Posterior vena cava (tissue), 2 donors: ENCODE results near the gene INO80C. TPM values are rescaled to one million over a fixed set of nuclear protein-coding genes. Genes with fewer than 3 reads are reported as not detected.
"Not testable (repeated sequence)": the region's sequence is repeated elsewhere in the genome, so short reads cannot be mapped to it uniquely, and the experiment has no call there.

ENCODE experiments used
- DNase-seq: peaks from one replicate; pipeline ENCODE4 v3.0.0-alpha.2; 2020; ENCODE audit warnings: low spot score
- intact Hi-C, 2 donors: fragments of 100-400 bp; cut with DNase I; formaldehyde crosslinking; loops; one replicate each; pipeline versions ENCODE4 v1.14.1 to v1.14.2; 2022 to 2023
- total RNA-seq, 2 donors: library from RNA; stranded (reverse); fragmentation: NEBNext Ultra II Directional; extraction: Animal tissue kit (Norgen Biotek cat#: 25700); gene quantifications; one replicate each; pipeline ENCODE4 v1.2.1, GENCODE V29; 2021
- donor health status: DM: yes; HTN: yes; CAD: no.
- donor health status: DM: yes; HTN: yes; CAD: no.

INO80C gene
- total RNA-seq, 2 donors from 2014 or later = 12.4 to 18.8 TPM

DNA sequence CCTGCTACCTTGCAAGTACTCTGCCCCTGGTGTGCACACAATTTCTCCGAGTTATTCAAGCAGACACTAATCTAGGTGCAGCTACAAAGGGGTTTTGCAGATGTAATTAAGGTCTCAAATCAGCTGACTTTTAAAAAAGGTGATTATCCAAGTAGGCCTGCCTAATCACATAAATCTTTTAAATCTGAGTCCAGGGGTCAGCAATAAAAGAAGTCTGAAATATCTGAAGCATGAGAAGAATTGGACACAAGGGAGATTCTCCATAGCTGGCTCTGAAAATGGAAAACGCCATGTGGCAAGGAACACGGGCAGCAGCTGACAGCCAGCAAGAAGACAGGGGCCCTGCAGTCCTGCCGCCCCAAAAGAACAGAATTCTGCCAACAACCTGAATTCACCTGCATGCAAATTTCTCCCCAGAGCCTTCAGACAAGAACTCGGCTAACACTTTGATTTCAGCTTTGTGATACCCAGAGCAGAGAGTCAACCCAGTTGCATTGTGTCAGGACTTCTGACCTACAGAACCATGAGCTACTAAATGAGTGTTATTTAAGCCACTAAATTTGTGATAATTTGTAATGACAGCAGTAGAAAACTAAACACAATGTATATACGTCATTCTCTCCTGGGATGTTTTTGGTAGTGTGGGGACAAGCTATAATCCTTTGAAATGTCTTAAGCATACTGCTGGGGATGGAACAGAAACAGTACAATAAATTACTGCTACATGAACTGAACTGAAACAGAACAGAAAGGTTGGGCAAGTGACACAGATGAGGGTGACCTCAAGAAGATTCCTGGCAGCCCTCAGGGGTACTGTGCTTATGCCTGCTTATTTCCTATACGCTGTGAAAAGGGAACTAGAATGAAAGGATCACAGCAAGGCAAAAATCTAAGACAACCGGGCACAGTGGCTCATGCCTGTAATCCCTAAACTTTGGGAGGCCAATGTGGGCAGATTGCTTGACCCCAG is 3.2 kb downstream of the INO80C start:
- no peak for DNase-seq
- intact Hi-C loops = no loop called here

DNA sequence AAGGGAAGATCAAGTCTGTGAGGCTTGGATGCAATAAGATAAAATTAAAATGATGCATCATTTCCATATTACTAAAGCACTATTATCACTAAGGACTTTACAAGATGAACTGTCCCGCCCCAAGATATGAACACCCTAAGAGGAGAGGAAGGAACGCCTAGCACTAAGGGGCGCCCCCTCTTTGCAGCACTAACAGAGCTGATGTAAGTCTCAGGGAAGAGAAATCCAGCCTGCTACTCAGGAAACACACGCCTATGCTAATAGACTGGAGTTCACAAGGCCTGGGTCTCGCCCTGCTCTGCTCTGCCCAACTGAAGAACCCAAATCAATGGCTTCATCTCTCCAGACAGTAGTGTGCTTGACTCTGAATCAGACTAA is 6.1 kb downstream of the INO80C start:
- no peak for DNase-seq
- intact Hi-C loops = no loop called here

DNA sequence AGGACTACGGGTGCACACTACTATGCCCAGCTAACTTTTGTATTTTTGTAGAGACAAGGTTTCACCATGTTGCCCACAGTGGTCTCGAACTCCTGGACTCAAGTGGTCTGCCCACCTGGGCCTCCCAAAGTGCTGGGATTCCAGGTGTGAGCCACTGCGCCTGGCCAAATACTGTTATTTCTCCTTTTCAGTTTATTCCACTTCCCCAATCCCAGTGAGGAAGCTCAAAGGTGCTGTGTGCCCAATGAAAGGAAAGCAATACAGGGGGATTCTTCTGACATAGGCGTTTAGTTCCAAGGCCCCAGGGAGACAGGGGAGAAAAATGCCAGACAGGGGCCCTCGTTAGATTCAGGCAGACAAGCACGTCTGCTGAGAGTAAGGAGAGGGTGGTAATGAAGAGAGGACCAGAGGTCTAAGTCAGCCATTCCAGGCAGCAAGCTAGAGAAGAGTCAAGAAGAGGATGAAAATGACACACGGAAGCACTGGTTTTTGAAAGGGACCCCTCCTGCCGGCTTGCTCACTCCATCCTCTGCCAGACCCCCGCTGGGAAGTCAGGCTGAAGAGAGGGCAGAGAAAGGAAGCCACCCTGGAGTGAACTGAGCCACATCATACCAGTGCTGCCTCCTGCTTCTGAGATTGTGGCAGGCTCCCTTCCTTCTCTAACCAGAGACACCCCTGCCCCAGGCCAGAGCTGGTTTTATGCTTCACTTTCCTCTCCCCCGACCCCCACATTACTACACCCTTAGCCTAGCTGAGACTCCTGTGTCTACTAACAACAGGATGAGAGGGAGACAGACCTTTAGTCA is 6.7 kb downstream of the INO80C start:
- no peak for DNase-seq
- intact Hi-C loops = no loop called here

DNA sequence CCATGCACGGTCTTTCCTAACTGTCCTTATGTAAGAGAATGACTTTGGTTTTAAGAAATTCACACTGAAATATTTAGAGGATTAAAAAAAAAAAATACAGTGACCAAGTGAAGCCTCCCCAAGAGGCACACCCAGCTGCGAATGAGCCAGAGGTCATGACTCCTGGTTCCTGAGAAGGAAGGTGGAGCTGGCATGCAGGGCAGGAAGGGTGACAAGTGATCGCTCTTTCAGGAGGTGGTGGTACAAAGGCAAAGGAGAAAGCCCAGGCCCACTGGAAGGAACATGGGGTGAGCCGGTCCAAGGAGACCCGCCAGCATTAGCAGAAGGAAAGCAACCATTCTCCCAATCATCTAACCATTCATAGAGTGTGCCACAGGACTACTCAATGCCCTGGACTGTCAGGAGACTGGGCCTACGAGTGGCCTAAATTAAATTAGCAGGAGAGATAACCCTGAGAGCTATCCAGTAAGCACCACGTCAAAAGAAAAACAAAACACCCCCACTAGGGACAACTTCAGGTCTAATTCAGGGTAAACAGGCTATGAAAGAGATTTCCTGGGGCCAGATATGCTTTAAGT is 7.8 kb downstream of the INO80C start:
- DNase-seq = no peak
- intact Hi-C loops = loop anchor here in 1 of 2 donors (5.0 kb wide), 1 partner anchor 902 kb away; no protein-coding TSS in a partner anchor

DNA sequence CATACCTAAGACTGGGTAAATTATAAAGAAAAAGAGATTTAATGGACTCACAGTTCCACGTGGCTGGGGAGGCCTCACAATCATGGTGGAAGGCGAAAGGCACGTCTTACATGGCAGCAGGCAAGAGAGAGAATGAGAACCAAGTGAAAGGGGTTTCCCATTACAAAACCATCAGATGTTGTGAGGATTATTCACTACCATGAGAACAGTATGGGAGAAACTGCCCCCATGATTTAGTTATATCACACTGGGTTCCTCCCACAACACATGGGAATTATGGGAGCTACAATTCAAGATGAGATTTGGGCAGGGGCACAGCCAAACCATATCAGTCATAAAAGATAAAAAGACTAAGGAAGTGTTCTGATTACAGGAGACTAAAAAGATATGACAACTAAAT is 8.5 kb downstream of the INO80C start:
- DNase-seq = not testable (repeated sequence)
- intact Hi-C loops = loop anchor here in 1 of 2 donors (5.0 kb wide), 1 partner anchor 903 kb away; no protein-coding TSS in a partner anchor

DNA sequence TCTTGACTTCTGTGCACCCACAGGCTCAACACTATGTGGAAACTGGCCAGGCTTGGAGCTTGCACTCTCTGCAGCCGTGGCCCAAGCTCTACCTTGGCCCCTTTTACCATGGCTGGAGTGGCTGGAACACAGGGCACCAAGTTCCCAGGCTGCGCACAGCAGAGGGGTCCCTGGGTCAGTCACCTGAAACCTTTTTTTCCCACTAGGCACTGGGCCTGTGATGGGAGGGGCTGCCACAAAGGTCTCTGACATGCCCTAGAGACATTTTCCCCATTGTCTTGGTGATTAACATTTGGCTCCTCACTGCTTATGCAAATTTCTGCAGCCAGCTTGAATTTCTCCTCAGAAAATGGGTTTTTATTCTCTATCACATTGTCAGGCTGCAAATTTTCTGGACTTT is 9.4 kb downstream of the INO80C start:
- not testable (repeated sequence) for DNase-seq
- intact Hi-C loops = loop anchor here in 1 of 2 donors (5.0 kb wide), 1 partner anchor 904 kb away; no protein-coding TSS in a partner anchor

DNA sequence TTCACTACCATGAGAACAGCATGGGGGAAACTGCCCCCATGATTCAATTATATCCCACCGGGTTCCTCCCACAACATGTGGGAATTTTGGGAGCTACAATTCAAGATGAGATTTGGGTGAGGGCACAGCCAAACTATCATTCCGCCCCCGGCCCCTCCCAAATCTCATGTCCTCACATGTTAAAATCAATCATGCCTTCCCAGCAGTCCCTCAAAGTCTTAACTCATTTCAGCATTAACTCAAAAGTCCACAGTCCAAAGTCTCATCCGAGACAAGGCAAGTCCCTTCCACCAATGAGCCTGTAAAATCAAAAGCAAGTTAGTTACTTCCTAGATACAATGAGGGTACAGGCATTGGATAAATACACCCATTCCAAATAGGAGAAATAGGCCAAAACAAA is 10.2 kb downstream of the INO80C start:
- DNase-seq = not testable (repeated sequence)
- intact Hi-C loops = loop anchor here in 1 of 2 donors (5.0 kb wide), 1 partner anchor 905 kb away; no protein-coding TSS in a partner anchor

DNA sequence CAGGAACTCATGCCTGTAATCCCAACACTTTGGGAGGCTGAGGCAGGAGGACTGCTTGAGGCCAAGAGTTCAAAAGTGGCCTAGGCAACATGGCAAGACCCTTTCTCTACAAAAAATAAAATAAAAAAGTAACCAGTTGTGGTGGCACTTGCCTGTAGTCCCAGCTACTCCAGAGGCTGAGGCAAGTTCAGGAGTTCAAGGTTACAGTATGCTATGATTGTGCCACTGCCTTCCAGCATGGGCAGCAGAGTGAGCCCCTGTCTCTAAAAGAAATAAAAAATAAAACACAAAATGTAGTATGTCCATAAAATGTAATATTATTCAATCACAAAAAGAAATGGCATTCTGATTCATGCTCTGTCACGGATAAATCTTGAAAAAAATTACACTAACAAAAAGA is 11.9 kb downstream of the INO80C start:
- intact Hi-C loops = loop anchor here in 1 of 2 donors (5.0 kb wide), 1 partner anchor 906 kb away; no protein-coding TSS in a partner anchor
- no peak for DNase-seq

DNA sequence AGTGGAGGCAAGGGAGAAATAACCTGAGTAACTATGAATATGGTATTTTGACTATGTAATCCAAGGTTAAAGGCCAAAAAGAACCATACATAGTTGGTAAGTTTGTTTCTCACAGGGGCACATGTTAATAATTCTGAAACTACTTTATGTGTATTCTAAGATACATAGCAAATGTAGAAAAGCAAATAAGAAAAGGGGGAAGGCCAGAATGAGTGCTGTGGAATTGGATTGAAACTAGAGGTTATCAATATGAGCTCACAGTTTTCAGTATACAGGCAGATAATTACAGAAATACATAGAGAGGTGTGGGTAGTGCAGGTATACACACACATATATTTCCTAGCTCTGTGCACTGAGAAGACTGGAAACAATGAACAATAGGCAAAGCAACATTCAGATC is 13.7 kb downstream of the INO80C start:
- no peak for DNase-seq
- intact Hi-C loops = no loop called here

DNA sequence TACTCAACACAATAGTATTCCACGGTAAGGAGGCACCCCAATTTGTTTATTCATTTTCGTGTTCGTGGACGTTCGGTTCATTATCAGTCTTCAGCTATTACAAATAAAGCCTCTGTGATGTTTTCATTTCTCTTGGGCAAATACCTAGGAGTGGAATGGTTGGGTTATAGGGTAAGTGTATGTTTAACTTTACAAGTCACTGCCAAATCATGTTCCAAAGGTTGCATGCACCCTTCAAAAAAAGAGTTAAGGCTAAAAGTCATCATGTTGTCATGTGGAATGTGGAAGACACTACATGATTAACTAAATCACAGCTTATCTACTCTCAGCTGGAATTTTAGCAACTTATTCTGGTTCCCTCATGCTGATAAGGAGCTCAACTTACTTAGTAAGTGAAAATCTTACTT is 15.8 kb downstream of the INO80C start:
- intact Hi-C loops = no loop called here
- no peak for DNase-seq

DNA sequence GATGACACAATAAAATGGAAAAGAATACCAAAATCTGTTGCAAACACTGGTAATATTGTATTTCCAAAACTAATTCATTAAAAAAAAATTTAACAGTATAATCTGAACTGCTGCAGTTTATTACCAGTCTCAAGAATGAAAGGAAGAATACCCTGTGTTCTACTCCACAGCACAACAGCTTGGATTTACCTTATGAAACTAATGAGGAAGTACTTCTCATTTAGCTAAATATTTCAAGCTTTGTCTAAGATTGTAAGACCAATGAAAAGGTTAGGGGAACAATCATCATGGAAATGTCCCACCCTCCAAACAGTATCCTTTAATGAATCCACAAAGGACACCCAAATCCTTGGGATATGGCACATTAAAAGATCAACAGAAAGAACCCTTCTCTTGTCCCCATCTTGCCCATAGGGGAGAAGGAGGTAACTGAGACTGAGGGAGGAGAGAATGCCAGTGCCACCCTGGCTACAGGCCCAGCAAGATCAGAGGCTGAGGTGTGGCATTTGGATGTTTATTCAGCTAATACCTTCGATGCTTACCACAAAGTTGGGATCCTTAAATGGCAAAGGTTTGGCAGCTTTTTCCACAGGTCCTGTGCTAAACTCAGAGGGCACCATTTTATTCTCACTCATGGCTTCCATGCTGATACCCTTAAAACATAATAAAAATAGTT is 17.7 kb downstream of the INO80C start:
- DNase-seq = no peak
- intact Hi-C loops = no loop called here

DNA sequence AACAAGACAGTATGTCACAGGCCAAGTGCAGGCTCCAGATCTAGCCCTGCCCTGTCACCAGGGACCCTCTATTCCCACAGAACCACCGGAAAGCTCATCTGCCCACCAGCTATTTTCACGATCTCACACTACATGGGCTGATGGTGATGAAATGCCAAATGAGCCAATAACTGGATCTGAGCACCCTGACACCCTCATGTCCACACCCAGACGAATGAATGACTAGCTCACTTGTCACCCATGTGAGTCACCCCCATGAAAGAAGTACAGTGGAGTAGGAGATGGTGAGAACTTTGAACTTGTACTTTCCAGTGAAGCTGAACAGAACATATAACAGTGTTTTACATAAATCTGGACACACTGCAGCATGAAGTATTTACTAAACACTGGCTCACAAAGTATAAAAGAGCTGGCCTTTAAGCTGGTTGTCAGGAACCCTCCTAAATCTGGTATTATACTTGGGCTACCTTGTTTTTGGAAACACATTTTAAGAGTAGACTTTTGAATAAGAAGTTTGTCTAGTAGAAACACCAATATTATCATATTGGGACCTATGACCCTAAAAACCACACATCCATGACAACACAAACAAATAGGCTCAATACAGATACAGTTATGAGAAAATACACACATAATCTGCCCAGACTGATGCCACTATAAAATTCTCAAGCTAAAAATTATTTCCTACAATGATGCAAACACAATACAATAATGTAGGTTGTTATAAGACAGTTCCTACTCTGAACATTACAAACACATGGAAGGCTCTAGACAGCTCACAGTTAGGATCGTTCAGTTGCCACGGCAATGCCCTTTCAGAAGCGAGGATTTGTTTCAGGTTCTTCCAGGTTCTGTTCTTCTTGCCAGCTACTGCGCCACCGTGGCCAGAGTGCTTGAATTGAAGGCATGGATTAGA is 19.0 kb downstream of the INO80C start:
- intact Hi-C loops = no loop called here
- DNase-seq = no peak

DNA sequence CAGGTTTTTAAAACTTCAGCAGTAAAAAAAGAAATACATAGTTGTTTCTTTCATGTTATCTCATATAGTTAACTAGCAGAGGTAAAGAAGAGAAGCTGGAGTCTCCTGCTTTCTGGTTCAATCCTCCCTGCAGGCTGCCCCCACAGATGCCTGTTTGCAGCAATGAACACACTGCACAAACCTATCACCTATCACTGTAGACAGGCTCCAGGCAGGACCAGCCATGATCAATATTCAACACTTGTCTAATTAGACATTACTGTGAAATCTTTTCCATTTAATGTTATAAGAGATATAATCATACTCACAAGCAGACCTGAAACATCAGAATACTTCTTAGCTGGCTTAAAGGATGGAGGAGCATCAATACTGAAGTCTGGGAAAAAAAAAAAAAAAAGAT is 19.8 kb downstream of the INO80C start:
- intact Hi-C loops = no loop called here
- no peak for DNase-seq

DNA sequence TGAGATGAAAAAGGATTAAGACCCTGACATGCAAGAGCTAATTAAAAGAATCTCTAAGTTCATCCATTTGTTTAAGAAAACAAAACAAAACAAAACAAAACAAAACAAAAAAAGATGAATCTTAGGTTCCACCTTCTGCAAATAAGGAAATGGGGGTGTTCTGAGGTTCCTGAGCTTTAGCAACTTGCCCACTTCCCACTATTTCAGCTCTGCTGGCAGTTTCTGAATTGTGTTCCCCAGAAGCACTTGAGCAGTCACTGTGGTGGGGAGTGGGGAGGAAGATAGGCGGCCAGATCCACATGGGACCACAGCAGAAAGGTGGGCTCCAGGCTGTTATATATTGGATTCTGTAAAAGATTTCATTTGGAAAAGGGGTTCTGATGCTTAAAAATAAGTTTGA is 20.3 kb downstream of the INO80C start:
- DNase-seq = no peak
- intact Hi-C loops = no loop called here

DNA sequence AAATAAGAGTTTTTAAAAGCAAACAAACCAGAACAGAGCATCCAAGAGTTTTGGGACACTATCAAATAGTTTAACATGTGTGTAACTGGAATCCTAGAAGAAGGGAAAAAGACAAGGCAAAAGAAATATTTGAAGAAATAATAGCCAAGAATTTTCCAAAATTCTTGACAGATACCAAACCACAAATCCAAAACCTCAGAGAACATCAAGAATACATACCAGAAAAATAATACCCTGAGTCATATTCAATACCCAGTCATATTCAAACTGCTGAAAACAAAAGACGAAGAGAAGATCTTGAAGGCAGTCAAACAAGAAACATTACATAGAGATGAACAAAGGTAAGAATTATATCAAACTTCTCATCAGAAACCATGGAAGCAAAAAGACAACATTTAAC is 22.9 kb downstream of the INO80C start:
- DNase-seq = no peak
- intact Hi-C loops = no loop called here

DNA sequence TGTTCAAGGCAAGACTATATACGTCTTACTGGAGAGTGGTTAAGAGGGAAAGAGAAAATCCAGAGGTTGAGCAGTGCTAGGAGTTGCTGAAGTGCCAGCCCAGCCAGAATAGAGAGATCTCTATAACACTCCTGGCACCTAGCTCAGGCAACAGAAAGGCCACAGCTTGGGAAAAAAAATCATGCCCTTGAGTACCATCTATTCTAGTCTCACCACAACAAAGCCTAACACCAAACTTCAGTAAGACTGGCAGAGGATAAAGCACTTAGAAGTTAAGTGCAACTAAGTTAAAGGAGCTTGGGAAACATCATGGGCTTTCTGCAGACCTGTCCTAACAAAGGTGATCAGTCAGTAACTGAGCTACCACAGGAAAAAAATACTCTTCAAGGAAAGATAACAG is 24.2 kb downstream of the INO80C start:
- intact Hi-C loops = no loop called here
- DNase-seq = no peak

DNA sequence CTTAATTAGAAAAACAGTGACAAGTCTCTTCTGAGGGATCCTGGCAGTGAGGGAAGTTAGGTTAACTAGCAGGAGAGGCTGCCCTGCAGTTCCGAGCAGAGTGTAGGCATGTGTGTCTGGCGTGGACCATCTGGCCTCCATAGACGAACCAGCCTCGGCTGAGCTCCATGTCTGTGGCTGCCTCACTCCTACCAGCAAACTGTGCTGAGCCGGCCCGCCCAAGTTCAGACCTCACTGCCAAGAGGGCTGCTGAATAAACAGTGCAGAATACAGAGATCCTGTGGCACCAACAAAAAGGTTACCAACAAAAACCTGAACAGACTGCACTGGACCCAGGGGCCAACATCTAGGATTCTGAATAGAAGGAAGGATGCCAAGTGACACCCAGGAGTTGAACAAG is 27.3 kb downstream of the INO80C start:
- intact Hi-C loops = no loop called here
- DNase-seq = no peak

DNA sequence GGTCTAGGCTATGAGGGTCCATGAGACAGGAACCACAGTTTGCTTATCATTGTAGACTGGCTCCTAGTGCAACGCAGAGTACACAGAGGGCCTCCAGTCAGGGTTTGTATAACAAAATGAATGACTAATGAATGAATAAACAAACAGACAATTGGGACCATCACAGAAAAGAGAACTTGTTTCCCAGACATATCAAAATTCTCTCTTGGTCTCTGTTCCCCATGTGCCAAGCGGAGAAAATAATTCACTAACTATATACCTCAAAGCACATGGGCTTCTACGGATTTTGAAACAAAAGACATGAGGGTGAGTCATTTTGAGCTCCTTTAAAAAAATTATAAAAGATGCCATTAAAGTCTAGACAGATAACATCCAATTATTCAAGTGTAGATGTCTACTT is 28.0 kb downstream of the INO80C start:
- intact Hi-C loops = no loop called here
- DNase-seq = no peak
